ENCODE data around the gene PKNOX2.

PKNOX2 gene

DNA sequence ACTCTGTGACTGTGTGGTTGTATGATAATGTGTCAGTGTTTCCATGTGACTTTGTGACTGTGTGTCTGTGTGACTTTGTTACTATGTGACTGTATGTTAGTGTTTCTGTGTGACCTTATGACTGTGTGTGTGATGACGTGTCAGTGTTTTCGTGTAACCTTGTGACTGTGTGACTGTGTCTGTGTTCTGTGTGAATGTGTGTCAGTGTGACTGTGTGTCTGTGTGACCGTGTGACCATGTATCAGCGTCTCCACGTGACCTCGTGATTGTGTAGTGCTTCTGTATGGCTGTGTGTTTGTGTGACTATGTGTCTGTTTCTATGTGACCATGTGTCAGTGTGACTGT is 9.5 kb upstream of the PKNOX2 start:
- DNase-seq, result no peak

DNA sequence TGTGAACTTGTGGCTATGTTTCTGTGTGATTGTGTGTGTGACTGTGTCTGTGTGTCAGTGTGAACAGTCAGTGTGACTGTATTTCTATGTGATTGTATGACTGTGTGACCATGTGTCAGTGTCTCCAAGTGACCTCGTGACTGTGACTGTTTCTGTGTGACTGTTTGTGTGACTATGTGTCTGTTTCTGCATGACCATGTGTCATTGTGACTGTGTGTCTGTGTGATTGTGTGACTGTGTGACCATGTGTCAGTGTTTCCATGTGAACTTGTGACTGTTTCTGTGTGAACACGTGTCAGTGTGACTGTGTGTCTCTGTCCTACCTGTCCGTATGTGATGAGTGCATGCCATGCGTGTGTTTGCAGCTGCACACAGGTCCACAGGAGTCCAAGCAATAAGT is 8.8 kb upstream of the PKNOX2 start:
- DNase-seq, result no peak

DNA sequence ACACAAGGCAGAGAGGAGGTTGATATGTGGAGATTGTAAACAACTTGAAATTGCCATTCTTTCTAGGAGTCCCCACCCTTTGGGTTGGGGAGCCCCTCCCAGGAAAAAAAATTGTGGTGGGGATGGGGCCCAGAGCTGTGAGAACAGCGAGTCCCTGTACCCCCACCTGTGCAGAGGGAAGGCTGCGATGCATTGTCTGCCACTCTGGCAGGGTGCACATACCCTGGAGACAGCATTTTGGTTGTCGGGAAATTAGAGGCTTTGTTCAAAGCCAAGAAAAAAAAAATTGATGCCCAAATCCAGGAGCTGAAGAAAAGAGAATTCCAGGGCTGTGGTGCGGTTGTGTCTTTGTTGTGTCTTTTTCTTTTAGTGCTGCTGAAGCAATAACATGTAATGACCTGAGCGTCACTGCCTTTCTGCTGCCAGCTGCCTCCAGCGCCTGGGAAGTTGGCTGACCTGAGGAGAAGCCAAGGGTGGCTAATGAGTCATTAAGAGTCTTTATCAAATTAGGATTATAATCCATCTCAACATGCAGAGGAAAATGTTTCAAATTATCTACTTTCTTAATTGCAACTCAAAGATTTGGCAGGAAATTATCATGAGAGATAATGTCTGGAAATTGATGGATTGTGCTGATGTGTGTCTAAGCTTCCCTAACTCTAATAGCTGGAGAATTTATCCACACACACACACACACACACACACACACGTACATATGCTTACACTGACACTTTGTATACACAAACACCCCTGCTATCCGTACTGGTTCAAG is 8.0 kb upstream of the PKNOX2 start:
- no peak for DNase-seq

DNA sequence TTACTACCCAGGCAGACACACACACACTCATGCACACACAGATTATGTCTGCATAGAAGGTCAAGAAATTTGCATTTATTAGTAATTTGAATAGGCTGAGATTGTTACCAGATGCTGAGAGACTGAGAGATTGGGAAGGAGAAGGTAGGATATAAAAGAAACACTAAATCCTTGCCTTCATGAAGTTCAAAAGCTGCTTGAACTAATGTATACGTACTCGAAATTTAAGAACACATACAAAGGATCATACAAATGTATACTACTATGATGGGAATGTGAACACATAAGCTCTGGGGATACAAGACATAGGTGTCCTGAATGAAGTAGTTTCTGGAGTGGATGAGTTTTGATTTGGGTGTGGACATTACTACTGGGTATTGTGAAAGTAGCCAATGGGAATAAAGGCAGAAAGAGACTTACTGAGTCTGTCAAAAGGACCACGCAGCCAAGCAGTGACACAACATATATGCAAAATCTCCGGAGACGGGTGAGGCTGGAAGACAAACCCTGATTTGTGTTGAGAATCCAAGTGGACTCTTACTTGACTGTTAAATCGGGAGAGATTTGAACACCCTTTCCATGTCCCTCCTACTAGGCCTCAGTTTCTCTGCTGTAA is 7.3 kb upstream of the PKNOX2 start:
- DNase-seq, result no peak

DNA sequence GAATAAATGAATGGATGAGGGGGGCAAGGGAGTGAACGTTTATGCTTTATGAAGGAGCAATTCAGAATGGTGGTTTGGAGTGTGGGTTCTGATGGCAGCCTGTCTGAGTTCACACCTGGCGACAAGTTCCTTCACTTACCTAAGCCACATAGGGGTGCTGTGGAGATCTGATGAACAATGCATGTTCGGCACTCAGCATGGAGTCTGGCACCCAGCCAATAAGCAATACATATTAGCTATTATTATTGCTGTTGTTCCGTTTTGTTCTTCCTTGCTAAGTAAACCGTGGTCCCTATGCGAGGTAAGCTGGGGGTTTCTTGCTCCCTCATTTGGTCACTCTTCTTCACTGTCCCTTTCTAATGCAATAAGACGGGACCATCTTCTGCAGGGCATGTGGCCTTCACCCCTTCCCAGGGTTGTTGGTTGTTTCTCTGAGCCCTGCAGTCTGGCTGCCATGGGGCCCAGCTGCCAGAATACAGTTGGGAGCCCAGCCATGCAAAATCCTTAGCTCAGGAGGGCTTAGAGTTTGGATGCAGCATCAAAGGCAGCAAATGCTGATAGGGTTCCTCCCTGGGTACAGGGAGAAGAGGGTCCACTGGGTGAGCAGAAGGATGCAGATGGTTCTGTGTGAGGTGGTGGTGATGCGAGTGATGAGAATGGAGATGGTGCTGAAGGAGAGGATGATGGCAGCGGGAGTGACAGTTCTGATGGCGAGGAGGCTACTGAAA is 6.4 kb upstream of the PKNOX2 start:
- no peak for DNase-seq

DNA sequence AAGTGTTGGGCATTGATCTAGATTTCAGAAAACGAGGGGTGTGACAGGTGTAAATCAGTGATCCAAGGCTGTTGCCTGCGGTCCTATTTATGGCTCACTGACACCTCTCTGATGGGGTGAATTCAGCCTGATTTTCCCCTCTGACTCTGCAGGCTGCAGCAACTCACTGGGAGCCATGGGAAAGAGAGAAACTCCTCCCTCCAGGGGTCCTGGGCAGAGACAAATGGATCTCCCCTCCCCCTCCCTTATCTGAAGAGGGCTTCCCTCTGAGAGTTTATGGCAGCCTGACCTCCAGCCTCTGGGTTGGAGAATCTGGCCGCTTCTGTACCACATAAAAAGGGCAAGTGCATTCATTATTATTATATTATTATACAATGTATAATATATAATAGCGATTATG is 1.8 kb upstream of the PKNOX2 start:
- no peak for DNase-seq

DNA sequence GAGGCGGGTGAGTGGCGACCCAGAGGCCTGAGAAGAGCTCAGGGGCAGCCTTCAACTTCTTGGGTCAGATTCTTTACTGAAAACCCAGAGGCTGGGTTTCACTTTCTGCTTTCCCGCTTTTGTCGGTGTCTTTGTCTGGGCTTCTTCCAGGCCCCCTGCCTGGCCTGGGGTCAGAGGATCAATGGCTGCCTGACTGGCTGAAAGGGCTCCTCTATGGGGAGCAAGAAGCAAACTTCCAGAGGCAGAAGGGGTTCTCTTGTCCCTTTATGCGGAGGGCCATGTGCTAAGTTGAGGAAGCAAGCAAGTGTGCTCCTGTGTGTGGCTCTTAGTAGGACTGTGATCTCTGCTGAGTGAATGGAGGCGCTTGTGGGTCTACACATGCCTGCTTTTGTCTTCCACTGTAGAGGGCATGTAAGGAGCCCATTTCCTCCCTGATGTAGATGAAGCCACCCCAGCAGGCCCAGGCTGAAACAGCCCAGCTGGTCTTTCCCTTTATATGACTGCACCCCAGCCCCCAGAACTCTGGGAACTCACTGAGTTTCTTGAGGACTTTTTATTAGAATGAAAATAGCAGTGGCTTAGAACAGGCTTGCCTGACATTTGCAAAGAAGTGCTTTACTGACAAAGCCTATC is 1.0 kb upstream of the PKNOX2 start:
- no peak for DNase-seq

DNA sequence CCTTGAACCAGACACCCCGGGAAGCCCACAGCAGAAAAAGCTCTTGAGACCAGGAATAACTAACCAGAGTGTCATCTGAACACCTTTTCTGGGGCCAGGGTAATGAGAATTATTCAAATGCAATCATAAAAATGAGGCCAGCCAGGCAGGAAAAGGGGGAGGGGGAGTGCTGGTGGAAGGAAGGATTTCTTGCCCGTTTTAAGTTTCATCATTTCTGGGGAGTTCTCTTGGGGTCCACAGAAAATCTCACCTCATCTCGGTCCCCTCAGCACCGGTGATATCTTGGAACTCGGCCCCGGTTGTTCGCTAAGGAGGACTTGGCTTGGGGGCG is 495 bp upstream of the PKNOX2 start:
- no peak for DNase-seq

DNA sequence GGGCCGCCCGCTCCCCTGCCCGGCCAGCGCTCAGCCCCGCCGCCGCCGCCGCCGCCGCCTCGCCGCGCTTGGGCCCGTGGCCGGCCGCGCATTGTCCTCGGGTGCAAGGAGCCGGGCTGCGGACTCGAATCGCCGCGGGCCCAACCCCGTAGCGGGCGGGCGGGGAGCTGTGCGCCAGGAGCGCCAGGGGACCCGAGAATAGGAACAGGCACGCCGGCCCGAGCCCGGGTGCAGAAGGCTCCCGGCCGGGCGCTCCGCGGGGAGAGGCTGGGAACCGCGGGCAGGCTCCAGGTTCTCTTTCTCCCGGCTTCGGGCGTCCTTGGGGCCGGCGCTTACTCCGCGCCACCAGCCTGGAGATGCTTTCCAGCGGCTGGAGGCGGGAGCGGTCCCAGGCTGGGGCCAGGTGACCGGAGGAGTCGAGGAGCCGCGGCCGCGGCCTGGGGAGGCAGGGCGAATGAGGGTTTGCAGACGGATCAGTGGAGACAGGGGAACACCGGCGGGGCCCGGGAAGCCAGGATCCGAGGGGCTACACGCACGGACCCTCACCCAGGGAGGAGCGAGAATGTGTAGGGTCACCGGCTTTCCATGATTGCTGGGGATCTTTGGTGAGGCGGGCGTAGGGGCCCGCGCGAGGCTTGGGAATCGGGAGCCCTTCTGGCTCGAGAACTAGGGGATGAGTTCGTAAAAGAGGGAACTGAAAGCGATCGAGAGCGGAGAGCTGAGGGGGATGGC is 726 bp downstream of the PKNOX2 start:
- DNase-seq, result no peak

DNA sequence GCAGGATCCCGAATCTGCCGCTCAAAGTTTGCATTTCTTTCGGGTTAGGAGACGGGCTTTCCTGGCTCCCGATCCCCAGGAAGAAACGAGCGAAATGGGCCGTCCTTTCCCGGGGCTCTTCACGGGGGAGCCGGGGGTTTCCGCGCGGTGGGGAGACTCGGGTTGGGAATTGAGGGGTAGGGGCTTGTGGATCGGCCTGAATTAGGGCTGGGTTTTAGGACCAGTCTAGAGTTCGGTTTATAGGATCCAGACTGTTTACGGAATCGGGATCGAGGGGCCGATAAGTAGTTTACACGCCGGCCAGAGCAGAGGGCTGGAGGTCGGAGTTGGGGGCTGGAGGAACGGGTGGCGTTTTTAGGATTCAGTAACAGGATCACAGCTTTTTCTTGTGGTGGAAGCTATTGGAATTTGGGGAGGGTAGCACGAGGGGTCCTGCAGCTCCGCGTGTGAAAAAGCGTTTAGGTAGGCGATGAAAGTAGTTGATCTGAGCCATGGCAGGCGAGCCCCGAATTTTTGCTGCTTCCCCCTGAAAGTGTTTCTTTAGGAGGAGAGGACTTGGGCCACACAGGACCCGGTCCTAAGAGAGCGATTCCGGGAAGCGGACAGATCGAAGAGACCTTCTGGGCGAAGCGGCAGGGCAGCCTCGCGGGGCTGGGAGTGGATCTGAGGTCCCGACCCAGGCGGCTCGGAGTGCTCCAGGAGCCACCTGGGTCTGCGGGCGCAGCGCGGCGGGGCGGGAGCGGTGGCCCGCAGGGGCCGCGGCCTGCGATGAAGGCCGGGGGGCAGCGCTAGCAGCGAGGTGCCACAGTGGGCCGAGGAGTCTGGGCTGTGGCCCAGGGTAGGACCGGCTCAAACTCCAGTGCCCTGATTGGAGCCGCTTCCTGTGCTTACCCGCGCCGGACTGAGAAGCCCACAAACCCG is 1.6 kb downstream of the PKNOX2 start:
- DNase-seq, result no peak

DNA sequence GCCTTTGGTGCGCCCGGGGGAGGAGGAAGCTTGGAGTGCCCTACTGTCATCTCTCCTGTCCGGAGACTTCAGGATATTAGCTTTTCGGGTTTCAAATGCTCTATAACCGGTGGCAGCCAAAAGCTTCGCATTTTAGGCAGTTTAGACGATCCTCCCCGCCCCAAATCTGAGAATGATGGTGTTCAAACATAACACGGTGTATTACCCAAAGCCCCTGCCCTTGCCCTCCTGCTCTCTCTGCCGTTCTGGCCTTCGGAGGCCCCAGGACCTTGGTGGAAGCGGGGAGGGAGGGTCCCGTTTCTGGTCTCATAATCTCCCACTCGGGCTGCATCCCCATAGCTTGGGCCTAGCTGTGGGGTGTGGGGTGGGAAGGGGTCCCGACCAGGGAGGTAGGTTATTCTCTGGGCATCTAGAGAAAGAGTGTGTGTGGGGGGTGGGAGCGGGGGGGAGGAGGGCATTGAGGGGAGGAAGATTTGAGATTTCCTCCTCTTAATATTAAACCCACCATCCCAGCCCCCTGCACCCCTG is 2.3 kb downstream of the PKNOX2 start:
- DNase-seq, result no peak

DNA sequence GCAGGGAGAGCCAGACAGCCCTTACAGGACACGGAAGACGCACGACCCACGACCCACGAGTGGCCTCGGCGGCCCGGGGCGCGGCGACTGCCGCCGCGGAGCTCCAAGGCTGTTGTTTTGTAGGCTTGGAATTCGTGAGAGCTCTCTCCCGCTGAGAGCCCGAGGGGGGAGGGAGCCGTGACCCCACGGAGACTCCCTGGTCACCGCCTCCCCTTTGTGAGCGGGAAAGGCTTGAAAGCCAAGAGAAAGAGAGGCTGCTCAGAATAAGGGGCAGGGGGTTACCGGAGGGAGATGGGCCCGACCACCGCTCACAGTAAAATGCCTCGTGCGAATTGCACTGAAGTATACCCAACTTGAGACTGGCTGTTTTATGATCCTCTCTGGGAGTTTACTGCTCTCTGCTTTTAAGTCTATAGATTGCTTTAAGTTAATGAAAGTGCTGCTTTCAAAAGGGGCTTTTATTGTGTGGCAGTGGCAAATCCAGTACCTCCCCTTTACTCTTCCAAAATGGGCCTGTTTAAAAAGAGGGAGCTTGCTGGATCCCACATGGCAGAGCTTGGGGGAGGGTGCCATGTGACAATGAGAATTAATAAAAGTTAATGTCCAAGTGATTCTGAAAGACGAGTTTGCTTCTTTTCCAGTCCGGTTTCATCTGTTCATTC is 2.9 kb downstream of the PKNOX2 start:
- DNase-seq, result no peak

DNA sequence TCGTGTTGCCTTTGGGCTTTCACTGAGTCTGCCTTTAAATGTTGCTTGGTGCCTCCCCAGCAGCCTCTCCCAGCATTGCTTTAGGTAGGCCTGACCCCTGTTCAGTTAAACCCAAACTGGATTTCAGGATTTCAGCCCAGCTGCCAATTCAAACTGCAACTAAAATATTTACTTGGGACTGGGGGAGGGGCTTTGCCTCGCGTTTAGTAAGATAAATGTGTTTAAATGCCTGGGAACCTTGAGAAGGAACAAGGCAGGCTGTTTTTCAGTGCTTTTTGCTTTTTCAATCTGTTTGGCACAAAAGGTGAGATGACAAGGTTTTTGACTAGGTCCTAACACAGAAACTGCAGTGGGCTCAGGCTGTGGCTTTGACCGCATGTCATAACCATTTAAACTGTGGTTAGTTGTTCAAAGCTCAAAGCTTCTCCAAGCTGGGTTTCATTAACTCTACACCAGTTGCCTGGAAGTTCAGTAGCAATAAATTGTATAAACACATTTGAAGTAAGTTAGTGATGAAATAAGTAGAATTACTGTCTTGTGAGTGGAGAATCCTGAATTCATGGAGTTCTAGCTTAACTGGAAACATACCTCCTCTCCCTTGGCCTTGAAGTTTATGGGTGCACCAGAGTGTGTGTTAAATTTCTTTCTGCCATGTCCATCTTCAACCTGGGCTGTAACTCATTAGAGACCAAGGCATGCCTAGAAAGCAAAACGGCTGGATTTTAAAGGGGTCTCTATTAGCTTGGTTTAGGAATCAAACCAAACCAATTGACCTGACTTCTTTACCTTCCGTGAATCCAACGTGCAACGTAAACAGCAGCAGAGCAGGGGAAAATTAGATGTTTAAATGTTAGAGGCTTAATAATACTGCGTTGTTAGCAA is 3.6 kb downstream of the PKNOX2 start:
- no peak for DNase-seq

DNA sequence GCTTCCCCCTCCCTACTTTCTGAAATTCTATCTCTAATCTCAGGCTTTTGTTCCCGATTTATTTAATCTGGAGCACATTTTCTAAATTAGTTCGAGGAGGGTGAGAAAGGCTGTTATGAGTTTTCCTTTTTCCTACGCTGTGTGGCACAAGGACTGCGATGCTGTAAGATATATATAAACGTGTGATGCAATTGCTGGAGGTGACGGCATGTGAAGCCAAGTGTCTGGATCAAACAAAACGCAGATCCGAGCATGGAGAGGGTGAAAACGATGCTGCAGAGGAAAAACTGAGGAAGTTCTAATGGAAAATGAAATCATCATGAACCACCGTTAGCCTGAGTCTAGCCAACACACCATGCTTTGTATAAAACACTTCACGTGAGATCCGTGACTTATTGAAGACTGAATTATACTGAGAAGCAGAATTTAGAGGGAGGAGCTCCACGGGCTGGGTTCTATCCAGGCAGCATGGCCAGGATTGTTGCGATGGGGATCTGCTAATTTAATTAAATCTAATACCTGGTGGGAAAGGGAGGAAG is 4.4 kb downstream of the PKNOX2 start:
- DNase-seq, result no peak

DNA sequence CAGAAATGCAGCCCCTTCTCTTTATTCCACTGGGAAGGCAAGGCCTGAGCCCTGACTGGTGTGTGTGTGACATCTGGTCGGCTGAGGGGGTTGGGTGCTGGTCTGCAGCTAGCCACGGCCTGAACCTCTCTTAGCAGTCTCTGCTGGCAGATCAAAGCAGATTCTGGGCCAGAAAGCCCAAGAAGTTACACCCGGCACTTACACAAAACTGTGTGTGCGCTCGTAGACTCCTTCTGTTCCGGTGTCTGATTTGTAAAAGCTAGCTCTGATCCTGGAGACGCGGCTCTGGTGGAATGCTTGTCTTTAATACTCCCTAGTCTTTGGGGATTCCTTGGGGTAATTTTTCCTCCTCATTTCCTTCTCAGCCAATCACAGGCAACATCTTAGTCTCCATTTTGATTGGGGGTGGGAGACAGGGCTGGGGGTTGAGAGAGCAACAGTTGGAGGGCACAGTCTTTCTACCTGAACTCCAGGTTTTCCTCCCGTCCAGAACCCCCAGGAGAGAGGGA is 5.5 kb downstream of the PKNOX2 start:
- DNase-seq, result no peak

DNA sequence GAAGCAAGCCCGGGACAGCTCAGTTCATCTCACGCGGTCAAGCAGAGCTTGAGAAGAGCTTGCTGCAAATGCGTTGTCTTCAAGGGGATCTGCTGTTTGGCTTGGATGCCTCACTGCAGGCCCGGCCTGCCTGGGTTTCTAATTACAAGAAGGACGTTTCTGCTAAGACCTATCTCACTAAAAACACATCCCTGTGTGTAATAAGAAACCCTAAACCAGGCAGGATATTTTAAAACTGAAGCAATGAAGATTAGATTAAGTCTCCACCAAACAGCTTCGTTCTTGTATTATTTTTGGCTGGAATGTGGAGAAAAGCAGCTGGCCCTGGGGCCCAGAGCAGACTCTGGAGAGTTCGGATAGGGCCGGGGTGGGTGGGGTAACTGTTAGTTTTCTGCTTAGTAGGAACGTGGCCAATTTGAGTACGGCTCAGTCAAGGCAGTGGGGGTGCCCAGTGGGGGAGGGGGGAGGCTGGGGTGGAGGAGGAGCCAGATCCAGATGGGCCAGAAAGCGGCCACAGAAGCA is 6.0 kb downstream of the PKNOX2 start:
- DNase-seq, result no peak

DNA sequence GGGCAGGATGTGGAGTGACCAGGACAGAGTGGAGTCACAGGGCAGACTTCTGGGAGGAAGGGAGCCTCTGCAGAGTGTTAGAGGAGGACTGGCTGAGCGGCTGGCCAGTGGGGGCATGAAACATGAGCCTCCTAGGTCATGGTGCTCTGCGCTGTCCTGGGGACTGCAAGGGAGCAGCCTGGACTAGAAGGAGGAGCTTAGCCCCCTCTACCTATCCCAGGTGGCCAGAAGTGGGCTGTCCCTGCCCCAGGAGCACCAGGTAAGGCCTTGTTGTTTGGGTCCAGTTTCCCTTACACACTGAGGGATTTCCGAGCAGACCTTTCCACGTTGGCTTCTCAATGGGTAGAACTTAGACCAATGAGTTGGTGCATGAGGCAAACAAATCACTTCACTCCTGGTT is 7.4 kb downstream of the PKNOX2 start:
- no peak for DNase-seq

DNA sequence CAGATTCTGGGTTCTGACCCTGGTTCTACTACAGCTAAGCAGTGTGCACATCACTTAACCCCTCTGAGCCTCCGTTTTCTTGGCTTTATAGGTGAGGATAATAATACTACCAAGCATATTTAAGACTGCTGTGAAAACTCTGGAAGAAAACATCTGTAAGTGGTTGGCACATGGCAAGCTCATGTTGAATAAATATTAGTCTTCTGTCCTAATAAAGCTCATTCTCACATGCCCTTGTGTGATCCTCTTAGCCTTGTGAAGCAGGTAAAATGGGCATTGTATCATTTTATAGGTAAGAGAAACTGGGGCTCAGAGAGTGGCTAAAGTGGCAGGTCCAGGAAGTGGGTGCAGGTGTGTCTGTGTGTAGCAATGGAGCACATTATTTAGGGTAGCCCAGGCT is 8.5 kb downstream of the PKNOX2 start:
- DNase-seq, result no peak

DNA sequence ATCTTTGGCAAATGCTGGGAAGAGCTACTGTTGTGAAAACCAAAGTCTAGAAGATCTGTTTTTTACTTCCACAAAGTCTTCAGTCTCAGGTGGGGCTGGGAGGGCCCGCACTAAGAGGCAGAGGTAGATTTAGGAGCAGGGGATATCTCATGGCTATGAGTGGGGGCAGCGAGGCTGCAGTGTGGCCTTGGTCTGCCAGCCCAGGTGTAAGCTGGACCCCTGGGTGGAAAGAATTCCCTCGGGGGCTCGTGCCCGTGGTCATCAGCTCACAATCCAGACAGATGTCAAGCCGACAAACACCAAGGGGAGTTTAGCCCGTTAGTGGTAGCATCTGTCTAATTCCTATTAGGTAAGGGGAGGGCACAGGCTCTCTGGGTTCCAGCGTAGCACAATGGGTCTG is 9.0 kb downstream of the PKNOX2 start:
- DNase-seq, result no peak

DNA sequence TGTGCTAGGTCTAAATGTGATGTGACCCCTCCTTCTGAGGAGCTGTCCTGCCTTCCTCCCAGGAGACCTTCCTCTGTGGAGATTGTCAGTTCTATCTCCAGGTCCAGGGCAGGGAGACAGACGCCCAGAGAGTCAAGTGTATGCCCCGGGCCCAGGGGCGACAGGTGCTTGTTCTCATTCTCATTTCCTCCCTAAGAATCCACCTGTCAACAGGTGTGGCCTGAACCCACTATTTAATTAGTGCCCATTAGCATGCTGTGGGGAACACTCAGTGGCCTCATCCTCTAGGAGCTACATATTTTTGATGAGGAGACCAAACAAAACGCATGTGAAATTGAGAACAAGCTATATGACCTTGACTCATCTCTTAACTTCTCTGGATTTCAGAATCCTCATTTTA is 9.5 kb downstream of the PKNOX2 start:
- no peak for DNase-seq

Data from CD4-positive, alpha-beta T cell treated with Interleukin-12 subunit alpha and Interleukin-12 subunit beta, for 1 hour (primary cell).